Activated CD8-positive, alpha-beta memory T cell treated with anti-CD3 and anti-CD28 coated beads, Interleukin-2, amount 10 ng/mL, durations not matched to agents 7 days and 5 days (primary cell): ENCODE measurements around the gene RAN. TPM values are rescaled to one million over a fixed set of nuclear protein-coding genes. Genes with fewer than 3 reads are reported as not detected.

Experiments
- ATAC-seq: fragments of 150-1000 bp; cut with Tn5 transposase; one replicate; pipeline ENCODE4 v1.10.0; 2021; ENCODE audit warnings: moderate library complexity
- CTCF ChIA-PET: fragments of 350-600 bp; sonication (Branson Sonifier 250); formaldehyde crosslinking; loops from one replicate; lab custom pipeline; 2021; ENCODE audit warnings: antibody characterized with exemption; lab: Charles Lee
- DNase-seq: peaks from one replicate; pipeline ENCODE4 v3.0.0-alpha.2; 2020
- H3K27ac Mint-ChIP-seq: one replicate; pipeline ENCODE4 v1.8.0; 2021; ENCODE audit warnings: mild to moderate bottlenecking, mixed read lengths
- H3K27me3 Mint-ChIP-seq: one replicate; pipeline ENCODE4 v1.8.0; 2021; ENCODE audit warnings: mixed read lengths
- H3K36me3 Mint-ChIP-seq: one replicate; pipeline ENCODE4 v1.8.0; 2021; ENCODE audit warnings: mild to moderate bottlenecking, mixed read lengths
- H3K4me1 Mint-ChIP-seq: one replicate; pipeline ENCODE4 v1.8.0; 2021; ENCODE audit warnings: mixed read lengths
- H3K4me3 Mint-ChIP-seq: one replicate; pipeline ENCODE4 v1.8.0; 2021; ENCODE audit warnings: mild to moderate bottlenecking, moderate library complexity, mixed read lengths
- H3K9me3 Mint-ChIP-seq: one replicate; pipeline ENCODE4 v1.8.0; 2022; ENCODE audit warnings: low read depth, mixed read lengths
- total RNA-seq, 2 experiments: library from RNA; stranded (reverse); gene quantifications; one replicate each; pipeline ENCODE4 v1.2.3, GENCODE V29; 2021

The RAN gene
- total RNA-seq, 2 experiments from 2014 or later, result 1,047 to 1,473 TPM

- H3K4me1 Mint-ChIP-seq, result no peaks in the 10 kb centered on the region
- no peak overlapping the region for H3K27ac Mint-ChIP-seq
- no peaks in the 10 kb centered on the region for H3K36me3 Mint-ChIP-seq
- H3K9me3 Mint-ChIP-seq, result peaks cover 7% of the 10 kb centered on the region
- no peak overlapping the region for H3K4me3 Mint-ChIP-seq
- ATAC-seq (no peak), DNase-seq (no peak)
- CTCF ChIA-PET, result no interaction called here
- H3K27me3 Mint-ChIP-seq, result peaks cover 33% of the 10 kb centered on the region
Observed at GRCh38 chr12:130911933-130912332, 40.1 kb downstream of the RAN start.

GRCh38 chr12:130916241-130916911, 44.5 kb downstream of the RAN start:
- DNase-seq, result no peak
- H3K27me3 Mint-ChIP-seq, result peaks cover 47% of the 10 kb centered on the region
- CTCF ChIA-PET, result interaction anchor here (0.9 kb wide), 1 partner anchor 216 kb away, joined by 3 read pairs; no protein-coding TSS in a partner anchor

GRCh38 chr12:130917607-130918006, 45.7 kb downstream of the RAN start:
- H3K27ac Mint-ChIP-seq, result no peak overlapping the region
- peaks cover 50% of the 10 kb centered on the region for H3K27me3 Mint-ChIP-seq
- no peak overlapping the region for H3K4me3 Mint-ChIP-seq
- DNase-seq (no peak), ATAC-seq (no peak)
- H3K4me1 Mint-ChIP-seq, result no peaks in the 10 kb centered on the region
- CTCF ChIA-PET, result no interaction called here
- H3K36me3 Mint-ChIP-seq, result no peaks in the 10 kb centered on the region
- H3K9me3 Mint-ChIP-seq, result no peaks in the 10 kb centered on the region

More at GRCh38 chr12:130916241-130916911, 44.5 kb downstream of the RAN start:
- Mint-ChIP-seq H3K4me1 (no peaks in the 10 kb centered on the region), H3K36me3 (no peaks in the 10 kb centered on the region), H3K27ac (no peak overlapping the region), H3K9me3 (peaks cover 4% of the 10 kb centered on the region), H3K4me3 (no peak overlapping the region)
- no peak for ATAC-seq

- ATAC-seq (no peak), DNase-seq (no peak)
- CTCF ChIA-PET, result no interaction called here
- Mint-ChIP-seq H3K27ac (no peak overlapping the region), H3K4me1 (no peaks in the 10 kb centered on the region), H3K9me3 (no peaks in the 10 kb centered on the region), H3K27me3 (peaks cover 48% of the 10 kb centered on the region), H3K4me3 (no peak overlapping the region), H3K36me3 (no peaks in the 10 kb centered on the region)
Observed at GRCh38 chr12:130919086-130919485, 47.2 kb downstream of the RAN start.

GRCh38 chr12:130920119-130920703, 48.3 kb downstream of the RAN start:
- no peak for ATAC-seq
- Mint-ChIP-seq H3K27me3 (peaks cover 41% of the 10 kb centered on the region), H3K4me1 (no peaks in the 10 kb centered on the region), H3K27ac (no peak overlapping the region), H3K4me3 (no peak overlapping the region), H3K9me3 (no peaks in the 10 kb centered on the region), H3K36me3 (no peaks in the 10 kb centered on the region)
- CTCF ChIA-PET, result no interaction called here
- DNase-seq, result no peak

GRCh38 chr12:130920723-130921381, 49.0 kb downstream of the RAN start:
- CTCF ChIA-PET, result no interaction called here
- H3K9me3 Mint-ChIP-seq, result no peaks in the 10 kb centered on the region
- peaks cover 40% of the 10 kb centered on the region for H3K27me3 Mint-ChIP-seq
- no peaks in the 10 kb centered on the region for H3K36me3 Mint-ChIP-seq
- DNase-seq, result no peak
- H3K4me3 Mint-ChIP-seq, result no peak overlapping the region
- no peak for ATAC-seq
- no peak overlapping the region for H3K27ac Mint-ChIP-seq
- H3K4me1 Mint-ChIP-seq, result no peaks in the 10 kb centered on the region

GRCh38 chr12:130922511-130922953, 50.7 kb downstream of the RAN start:
- CTCF ChIA-PET, result no interaction called here
- DNase-seq (no peak), ATAC-seq (no peak)
- H3K4me3 Mint-ChIP-seq, result no peak overlapping the region
- H3K4me1 Mint-ChIP-seq, result no peaks in the 10 kb centered on the region
- no peaks in the 10 kb centered on the region for H3K36me3 Mint-ChIP-seq
- no peaks in the 10 kb centered on the region for H3K9me3 Mint-ChIP-seq
- H3K27me3 Mint-ChIP-seq, result peaks cover 26% of the 10 kb centered on the region
- no peak overlapping the region for H3K27ac Mint-ChIP-seq

GRCh38 chr12:130924966-130925665, 53.2 kb downstream of the RAN start:
- CTCF ChIA-PET, result interaction anchor here (1.1 kb wide), 1 partner anchor 11 kb away, joined by 3 read pairs; no protein-coding TSS in a partner anchor
- Mint-ChIP-seq H3K9me3 (no peaks in the 10 kb centered on the region), H3K4me3 (no peak overlapping the region)

GRCh38 chr12:130925666-130926015, 53.8 kb downstream of the RAN start:
- no peaks in the 10 kb centered on the region for H3K9me3 Mint-ChIP-seq
- peaks cover 34% of the 10 kb centered on the region for H3K27me3 Mint-ChIP-seq
- CTCF ChIA-PET, result interaction anchor here (1.1 kb wide), 1 partner anchor 11 kb away, joined by 3 read pairs; no protein-coding TSS in a partner anchor
- DNase-seq (no peak), ATAC-seq (no peak)
- no peak overlapping the region for H3K4me3 Mint-ChIP-seq
- no peaks in the 10 kb centered on the region for H3K36me3 Mint-ChIP-seq
- no peaks in the 10 kb centered on the region for H3K4me1 Mint-ChIP-seq
- H3K27ac Mint-ChIP-seq, result no peak overlapping the region

More at GRCh38 chr12:130924966-130925665, 53.2 kb downstream of the RAN start:
- no peaks in the 10 kb centered on the region for H3K36me3 Mint-ChIP-seq
- DNase-seq (no peak), ATAC-seq (no peak)
- peaks cover 35% of the 10 kb centered on the region for H3K27me3 Mint-ChIP-seq
- H3K27ac Mint-ChIP-seq, result no peak overlapping the region
- H3K4me1 Mint-ChIP-seq, result no peaks in the 10 kb centered on the region

Other genes with a start within 250 kb of the RAN start
- not detected for gene RIMBP2, start 155.8 kb upstream of the RAN start, total RNA-seq
- gene STX2, start 32.8 kb upstream of the RAN start, total RNA-seq, result 10 to 100 TPM; 17.2 to 17.8 TPM
- 1 to 10 TPM in 1 of 2 experiments, under 1 TPM in 1; 0.23 to 2.2 TPM for gene ADGRD1, start 81.8 kb downstream of the RAN start, total RNA-seq